ENCODE measurements around the gene CLEC2B.

CLEC2B gene

GRCh38 chr12:9829982-9830381 lies 39.2 kb downstream of the CLEC2B start:
- DNase-seq (no peak), ATAC-seq (ENCODE audit: insufficient read depth, low read depth) (no peak)
- no peak overlapping the region for H3K9ac ChIP-seq (ENCODE audit: low read depth, low read length)
- H3K36me3 ChIP-seq (ENCODE audit: insufficient read depth, low read length) = no peaks in the 10 kb centered on the region
- H3K27me3 ChIP-seq (ENCODE audit: insufficient read depth, low read length, poor library complexity) = no peaks in the 10 kb centered on the region
- H3K4me1 ChIP-seq (ENCODE audit: insufficient read depth, low read length) = no peaks in the 10 kb centered on the region
- no peaks in the 10 kb centered on the region for H3K79me2 ChIP-seq (ENCODE audit: insufficient read depth, low read length)
- no peak overlapping the region for H2AFZ ChIP-seq (ENCODE audit: low read depth, low read length)
- no peak overlapping the region for H3K27ac ChIP-seq (ENCODE audit: low read length)
- no peaks in the 10 kb centered on the region for H4K20me1 ChIP-seq (ENCODE audit: insufficient read depth, low read length)
- H3K4me3 ChIP-seq (ENCODE audit: low read depth in 1 of 2, low read length in 2 of 2) = no peak overlapping the region
- no peak for TF ChIP-seq EZH2 (IDR thresholded peaks at IDR 0.05; ENCODE audit: borderline replicate concordance, low read depth, low read length, severe bottlenecking)
- TF ChIP-seq CTCF (IDR thresholded peaks at IDR 0.05; ENCODE audit: borderline replicate concordance, extremely low read depth, low read length, poor library complexity, severe bottlenecking) = no peak
- no peak overlapping the region for H3K4me2 ChIP-seq (ENCODE audit: insufficient read depth, low read length)
- H3K9me3 ChIP-seq (ENCODE audit: insufficient read depth, low read length, severe bottlenecking) = no peaks in the 10 kb centered on the region

- no peaks in the 10 kb centered on the region for H4K20me1 ChIP-seq (ENCODE audit: insufficient read depth, low read length)
- TF ChIP-seq EZH2 (IDR thresholded peaks at IDR 0.05; ENCODE audit: borderline replicate concordance, low read depth, low read length, severe bottlenecking) (no peak), CTCF (IDR thresholded peaks at IDR 0.05; ENCODE audit: borderline replicate concordance, extremely low read depth, low read length, poor library complexity, severe bottlenecking) (no peak)
These were observed 39.7 kb downstream of the CLEC2B start for GRCh38 chr12:9829483-9829882.

GRCh38 chr12:9827209-9827888 lies 41.8 kb downstream of the CLEC2B start, which contains the start of gene KLRF1:
Gene KLRF1, plus strand, starts transcription at chr12:9827481. Its CDS starts 64 bp downstream, at chr12:9827545.
- Histone ChIP-seq H3K79me2 (ENCODE audit: insufficient read depth, low read length) (no peaks in the 10 kb centered on the region), H3K27me3 (ENCODE audit: insufficient read depth, low read length, poor library complexity) (no peaks in the 10 kb centered on the region), H3K9ac (ENCODE audit: low read depth, low read length) (no peak within 1 kb of the TSS), H3K27ac (ENCODE audit: low read length) (no peak within 1 kb of the TSS), H4K20me1 (ENCODE audit: insufficient read depth, low read length) (no peaks in the 10 kb centered on the region), H3K4me2 (ENCODE audit: insufficient read depth, low read length) (no peak within 1 kb of the TSS), H3K4me1 (ENCODE audit: insufficient read depth, low read length) (no peaks in the 10 kb centered on the region), H2AFZ (ENCODE audit: low read depth, low read length) (no peak within 1 kb of the TSS), H3K4me3 (ENCODE audit: low read depth in 1 of 2, low read length in 2 of 2) (no peak within 1 kb of the TSS), H3K36me3 (ENCODE audit: insufficient read depth, low read length) (no peaks in the 10 kb centered on the region), H3K9me3 (ENCODE audit: insufficient read depth, low read length, severe bottlenecking) (no peaks in the 10 kb centered on the region)
- DNase-seq = no peak
- no peak for TF ChIP-seq CTCF (IDR thresholded peaks at IDR 0.05; ENCODE audit: borderline replicate concordance, extremely low read depth, low read length, poor library complexity, severe bottlenecking)
- TF ChIP-seq EZH2 (IDR thresholded peaks at IDR 0.05; ENCODE audit: borderline replicate concordance, low read depth, low read length, severe bottlenecking) = no peak
- ATAC-seq (ENCODE audit: insufficient read depth, low read depth) = no peak

More at GRCh38 chr12:9829483-9829882, 39.7 kb downstream of the CLEC2B start:
- Histone ChIP-seq H3K4me1 (ENCODE audit: insufficient read depth, low read length) (no peaks in the 10 kb centered on the region), H3K9me3 (ENCODE audit: insufficient read depth, low read length, severe bottlenecking) (no peaks in the 10 kb centered on the region), H3K27me3 (ENCODE audit: insufficient read depth, low read length, poor library complexity) (no peaks in the 10 kb centered on the region), H3K79me2 (ENCODE audit: insufficient read depth, low read length) (no peaks in the 10 kb centered on the region), H3K4me3 (ENCODE audit: low read depth in 1 of 2, low read length in 2 of 2) (no peak overlapping the region), H3K9ac (ENCODE audit: low read depth, low read length) (no peak overlapping the region), H3K27ac (ENCODE audit: low read length) (no peak overlapping the region), H3K36me3 (ENCODE audit: insufficient read depth, low read length) (no peaks in the 10 kb centered on the region), H3K4me2 (ENCODE audit: insufficient read depth, low read length) (no peak overlapping the region), H2AFZ (ENCODE audit: low read depth, low read length) (no peak overlapping the region)
- ATAC-seq (ENCODE audit: insufficient read depth, low read depth) (no peak), DNase-seq (no peak)
